Fibroblast of lung (primary cell): ENCODE data around the gene ULK3.

Experiments used
- CTCF ChIP-seq, 2 donors: IDR thresholded peaks in 1 of 2; conservative IDR thresholded peaks in 1 of 2; 1 replicate in 1 of 2; 2 replicates in 1 of 2; pipeline ENCODE4 v1.5.1; 2011 to 2012; ENCODE audit warnings: low read length in 2 of 2, control low read depth in 1 of 2, inconsistent platforms in 1 of 2, low read depth in 1 of 2, mild to moderate bottlenecking in 1 of 2
- EZH2 ChIP-seq: IDR thresholded peaks from 2 replicates; pipeline ENCODE4 v1.5.1; 2012; ENCODE audit warnings: low read length, control low read depth, mild to moderate bottlenecking; ENCODE audit errors: missing control alignments

- TF ChIP-seq CTCF (conservative IDR thresholded peaks at IDR 0.05 in 1 of 2, IDR thresholded peaks at IDR 0.05 in 1 of 2; ENCODE audit: low read depth in 1 of 2, low read length in 2 of 2) (no peak), EZH2 (no peak)
Observed at GRCh38 chr15:74844319-74845207, 1.6 kb upstream of the ULK3 start.
